Upper lobe of left lung (tissue), 4 donors: Measurements from ENCODE around the gene MANBA.

Source experiments
- CTCF ChIP-seq, 6 experiments: fragments of 450-650 bp in 4 of 6; fragments of 200-600 bp in 2 of 6; sonication (generic) in 2 of 6; IDR thresholded peaks; one replicate each; pipeline ENCODE4 v1.5.1; 2016 to 2019; ENCODE audit warnings: antibody characterized with exemption in 6 of 6
- POLR2AphosphoS5 ChIP-seq, 2 donors: sonication (generic); formaldehyde crosslinking; IDR thresholded peaks; one replicate each; pipeline ENCODE4 v1.5.1; 2017; ENCODE audit warnings: antibody characterized with exemption in 2 of 2

- no peak for TF ChIP-seq CTCF (IDR thresholded peaks at IDR 0.05)
- TF ChIP-seq POLR2AphosphoS5 (IDR thresholded peaks at IDR 0.05) = no peak
Observed at GRCh38 chr4:102723511-102723910, 37.3 kb downstream of the MANBA start.
